WTC11 (cell line): Measurements from ENCODE around the gene UGDH. TPM values are rescaled to one million over a fixed set of nuclear protein-coding genes. Genes with fewer than 3 reads are reported as not detected.

Experiments used
- ATAC-seq: fragments of 200-7000 bp; cut with Tn5 transposase; 2 replicates; pipeline ENCODE4 v1.10.0; 2021; ENCODE audit warnings: mild to moderate bottlenecking, moderate library complexity
- CTCF ChIA-PET: fragments of 300-600 bp; sonication (Branson Sonifier 250); formaldehyde crosslinking; loops from one replicate; lab custom pipeline; 2021; ENCODE audit warnings: antibody characterized with exemption; lab: Charles Lee
- POLR2A ChIA-PET: fragments of 350-600 bp; sonication (Branson Sonifier 250); formaldehyde crosslinking; loops from one replicate; lab custom pipeline; 2021; ENCODE audit warnings: antibody characterized with exemption; lab: Charles Lee
- DNase-seq: peaks from one replicate; pipeline ENCODE4 v3.0.0; 2021; ENCODE audit warnings: low spot score
- H3K27ac Mint-ChIP-seq: 2 replicates; pipeline ENCODE4 v1.8.0; 2021; ENCODE audit warnings: mixed read lengths
- H3K27me3 Mint-ChIP-seq: 2 replicates; pipeline ENCODE4 v1.8.0; 2021; ENCODE audit warnings: low read depth, mild to moderate bottlenecking, moderate library complexity, mixed read lengths
- H3K36me3 Mint-ChIP-seq: 2 replicates; pipeline ENCODE4 v1.8.0; 2021; ENCODE audit warnings: mixed read lengths
- H3K4me1 Mint-ChIP-seq: 2 replicates; pipeline ENCODE4 v1.8.0; 2022; ENCODE audit warnings: mixed read lengths
- H3K4me3 Mint-ChIP-seq: 2 replicates; pipeline ENCODE4 v1.8.0; 2021; ENCODE audit warnings: mild to moderate bottlenecking, moderate library complexity, mixed read lengths
- H3K9me3 Mint-ChIP-seq: 2 replicates; pipeline ENCODE4 v1.8.0; 2021; ENCODE audit warnings: mixed read lengths
- CREM ChIP-seq: sonication (generic); formaldehyde crosslinking; IDR thresholded peaks from 2 replicates; pipeline ENCODE4 v1.8.1; 2022; ENCODE audit warnings: mild to moderate bottlenecking, missing genetic modification reagents, moderate library complexity
- EMX1 ChIP-seq: fragments of 250-450 bp; sonication (Bioruptor Pico); IDR thresholded peaks from 2 replicates; pipeline ENCODE4 v1.8.0; 2021; ENCODE audit warnings: mild to moderate bottlenecking
- ETV6 ChIP-seq: sonication (generic); formaldehyde crosslinking; IDR thresholded peaks from 2 replicates; pipeline ENCODE4 v1.8.1; 2022; ENCODE audit warnings: mild to moderate bottlenecking, missing genetic modification reagents
- FOXJ3 ChIP-seq: sonication (generic); formaldehyde crosslinking; IDR thresholded peaks from 2 replicates; pipeline ENCODE4 v1.9.0; 2021; ENCODE audit warnings: missing genetic modification reagents, mild to moderate bottlenecking, borderline replicate concordance
- JAZF1 ChIP-seq: fragments of 250-450 bp; sonication (Bioruptor Pico); IDR thresholded peaks from 2 replicates; pipeline ENCODE4 v1.9.0; 2021; ENCODE audit warnings: moderate library complexity, mild to moderate bottlenecking, inconsistent platforms
- KAT7 ChIP-seq: sonication (generic); formaldehyde crosslinking; IDR thresholded peaks from 2 replicates; pipeline ENCODE4 v1.8.1; 2023; ENCODE audit warnings: missing genetic modification reagents, mild to moderate bottlenecking, borderline replicate concordance
- MXD4 ChIP-seq: fragments of 250-450 bp; sonication (Bioruptor Pico); IDR thresholded peaks from 2 replicates; pipeline ENCODE4 v1.8.0; 2021; ENCODE audit warnings: mild to moderate bottlenecking, moderate library complexity, borderline replicate concordance
- NFYB ChIP-seq: sonication (generic); formaldehyde crosslinking; conservative IDR thresholded peaks from 2 replicates; pipeline ENCODE4 v1.8.0; 2022; ENCODE audit warnings: low read depth, missing genetic modification reagents
- ZNF219 ChIP-seq: sonication (generic); formaldehyde crosslinking; IDR thresholded peaks from 2 replicates; pipeline ENCODE4 v1.8.0; 2023; ENCODE audit warnings: missing genetic modification reagents, mild to moderate bottlenecking, borderline replicate concordance
- ZNF263 ChIP-seq: sonication (generic); formaldehyde crosslinking; IDR thresholded peaks from 2 replicates; pipeline ENCODE4 v1.8.1; 2022; ENCODE audit warnings: low read depth, mild to moderate bottlenecking, moderate library complexity, missing genetic modification reagents
- ZNF396 ChIP-seq: fragments of 250-450 bp; sonication (Bioruptor Pico); IDR thresholded peaks from 2 replicates; pipeline ENCODE4 v1.8.0; 2021; ENCODE audit warnings: mild to moderate bottlenecking, moderate library complexity, borderline replicate concordance
- ZNF423 ChIP-seq: fragments of 250-450 bp; sonication (Bioruptor Pico); IDR thresholded peaks from 2 replicates; pipeline ENCODE4 v2.1.2; 2022; ENCODE audit warnings: mild to moderate bottlenecking, moderate library complexity
- total RNA-seq: library from RNA; stranded (reverse); gene quantifications from 3 replicates; pipeline ENCODE4 v1.2.3, GENCODE V29; 2021
- TF ChIP-seq, protein P1 (sequence below): fragments of 250-450 bp; sonication (Bioruptor Pico); IDR thresholded peaks from 2 replicates; pipeline ENCODE4 v1.9.0; 2021; ENCODE audit warnings: mild to moderate bottlenecking, borderline replicate concordance
- TF ChIP-seq, protein P2 (sequence below): fragments of 250-450 bp; sonication (Bioruptor Pico); IDR thresholded peaks from 2 replicates; pipeline ENCODE4 v2.1.2; 2022; ENCODE audit warnings: mild to moderate bottlenecking, moderate library complexity
- TF ChIP-seq, protein P3 (sequence below): sonication (generic); formaldehyde crosslinking; IDR thresholded peaks from 2 replicates; pipeline ENCODE4 v1.8.1; 2022; ENCODE audit warnings: mild to moderate bottlenecking, moderate library complexity, missing genetic modification reagents
- TF ChIP-seq, protein P4 (sequence below): sonication (generic); formaldehyde crosslinking; IDR thresholded peaks from 2 replicates; pipeline ENCODE4 v1.8.0; 2022; ENCODE audit warnings: missing genetic modification reagents
- TF ChIP-seq, protein P5 (sequence below): sonication (generic); formaldehyde crosslinking; IDR thresholded peaks from 2 replicates; pipeline ENCODE4 v1.8.0; 2022; ENCODE audit warnings: mild to moderate bottlenecking, missing genetic modification reagents
- TF ChIP-seq, protein P6 (sequence below): sonication (generic); formaldehyde crosslinking; IDR thresholded peaks from 2 replicates; pipeline ENCODE4 v1.8.0; 2023; ENCODE audit warnings: missing genetic modification reagents
- TF ChIP-seq, protein P7 (sequence below): sonication (generic); formaldehyde crosslinking; IDR thresholded peaks from 2 replicates; pipeline ENCODE4 v1.8.0; 2022; ENCODE audit warnings: mild to moderate bottlenecking, missing genetic modification reagents

The UGDH gene
- total RNA-seq, 1 experiment from 2014 or later = 97.5 TPM

DNA sequence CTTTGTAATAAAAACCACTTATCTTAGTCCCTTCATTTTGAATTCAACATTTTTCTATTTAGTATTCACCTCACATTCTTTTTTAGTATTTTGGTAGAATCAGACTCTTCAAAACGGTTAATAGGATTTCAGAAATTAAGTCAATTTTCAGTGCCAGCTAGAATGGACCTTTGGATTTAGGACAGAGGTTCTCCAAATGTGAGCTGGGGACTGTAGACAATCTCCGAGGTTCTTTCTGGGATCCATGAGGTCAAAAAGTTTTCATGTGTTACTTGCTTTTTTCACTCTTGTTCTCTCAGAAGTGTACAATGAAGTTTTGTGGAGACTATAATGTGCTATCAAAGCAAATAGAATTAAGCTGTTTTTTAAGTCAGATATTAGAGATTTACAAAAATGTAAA lies 2.3 kb upstream of the UGDH start:
- H3K27ac Mint-ChIP-seq = no peak overlapping the region
- H3K27me3 Mint-ChIP-seq = peaks cover 9% of the 10 kb centered on the region
- H3K36me3 Mint-ChIP-seq = peaks cover 60% of the 10 kb centered on the region
- DNase-seq (no peak), ATAC-seq (no peak)
- peaks cover 21% of the 10 kb centered on the region for H3K4me1 Mint-ChIP-seq
- peaks cover 45% of the 10 kb centered on the region for H3K9me3 Mint-ChIP-seq
- ChIA-PET CTCF (no interaction called here), POLR2A (no interaction called here)
- no peak for TF ChIP-seq ZNF396 (CRISPR knock-in tag)
- no peak for TF ChIP-seq JAZF1 (CRISPR knock-in tag)
- TF ChIP-seq, protein P1, sequence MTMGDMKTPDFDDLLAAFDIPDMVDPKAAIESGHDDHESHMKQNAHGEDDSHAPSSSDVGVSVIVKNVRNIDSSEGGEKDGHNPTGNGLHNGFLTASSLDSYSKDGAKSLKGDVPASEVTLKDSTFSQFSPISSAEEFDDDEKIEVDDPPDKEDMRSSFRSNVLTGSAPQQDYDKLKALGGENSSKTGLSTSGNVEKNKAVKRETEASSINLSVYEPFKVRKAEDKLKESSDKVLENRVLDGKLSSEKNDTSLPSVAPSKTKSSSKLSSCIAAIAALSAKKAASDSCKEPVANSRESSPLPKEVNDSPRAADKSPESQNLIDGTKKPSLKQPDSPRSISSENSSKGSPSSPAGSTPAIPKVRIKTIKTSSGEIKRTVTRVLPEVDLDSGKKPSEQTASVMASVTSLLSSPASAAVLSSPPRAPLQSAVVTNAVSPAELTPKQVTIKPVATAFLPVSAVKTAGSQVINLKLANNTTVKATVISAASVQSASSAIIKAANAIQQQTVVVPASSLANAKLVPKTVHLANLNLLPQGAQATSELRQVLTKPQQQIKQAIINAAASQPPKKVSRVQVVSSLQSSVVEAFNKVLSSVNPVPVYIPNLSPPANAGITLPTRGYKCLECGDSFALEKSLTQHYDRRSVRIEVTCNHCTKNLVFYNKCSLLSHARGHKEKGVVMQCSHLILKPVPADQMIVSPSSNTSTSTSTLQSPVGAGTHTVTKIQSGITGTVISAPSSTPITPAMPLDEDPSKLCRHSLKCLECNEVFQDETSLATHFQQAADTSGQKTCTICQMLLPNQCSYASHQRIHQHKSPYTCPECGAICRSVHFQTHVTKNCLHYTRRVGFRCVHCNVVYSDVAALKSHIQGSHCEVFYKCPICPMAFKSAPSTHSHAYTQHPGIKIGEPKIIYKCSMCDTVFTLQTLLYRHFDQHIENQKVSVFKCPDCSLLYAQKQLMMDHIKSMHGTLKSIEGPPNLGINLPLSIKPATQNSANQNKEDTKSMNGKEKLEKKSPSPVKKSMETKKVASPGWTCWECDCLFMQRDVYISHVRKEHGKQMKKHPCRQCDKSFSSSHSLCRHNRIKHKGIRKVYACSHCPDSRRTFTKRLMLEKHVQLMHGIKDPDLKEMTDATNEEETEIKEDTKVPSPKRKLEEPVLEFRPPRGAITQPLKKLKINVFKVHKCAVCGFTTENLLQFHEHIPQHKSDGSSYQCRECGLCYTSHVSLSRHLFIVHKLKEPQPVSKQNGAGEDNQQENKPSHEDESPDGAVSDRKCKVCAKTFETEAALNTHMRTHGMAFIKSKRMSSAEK (CRISPR knock-in tag) = no peak
- no peak for TF ChIP-seq KAT7
- H3K4me3 Mint-ChIP-seq = peak overlapping the region; percentile 43

DNA sequence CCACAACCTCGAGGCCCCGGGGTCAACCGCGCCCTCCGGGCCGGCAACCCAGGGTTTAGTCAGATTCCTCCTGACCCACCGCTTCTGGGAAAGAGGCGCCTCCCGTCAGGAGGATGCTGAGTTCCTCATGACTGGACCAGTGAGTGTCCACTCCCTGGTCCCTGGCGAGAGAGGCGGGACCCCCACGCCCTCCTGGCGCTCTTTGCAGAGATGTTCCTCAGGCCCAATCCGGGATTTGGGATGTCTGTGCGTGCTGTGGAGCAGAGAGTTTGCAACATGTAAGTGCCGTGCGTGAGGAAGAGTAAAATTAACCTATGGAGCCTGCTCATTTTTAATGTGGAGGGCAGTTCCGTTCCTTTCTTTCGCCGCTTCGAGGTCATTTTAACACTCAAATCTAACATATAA lies 824 bp upstream of the UGDH start:
- POLR2A ChIA-PET = interaction anchor here (0.7 to 1.3 kb wide), 4 partner anchors 70 to 170 kb away, joined by 3 to 43 read pairs (median 8); partner anchors contain the start of genes LIAS, RPL9, SMIM14 and UBE2K
- H3K9me3 Mint-ChIP-seq = peaks cover 31% of the 10 kb centered on the region
- ATAC-seq (peak; percentile 9; the same call in 1 of the 2 replicates), DNase-seq (no peak)
- TF ChIP-seq, protein P2, sequence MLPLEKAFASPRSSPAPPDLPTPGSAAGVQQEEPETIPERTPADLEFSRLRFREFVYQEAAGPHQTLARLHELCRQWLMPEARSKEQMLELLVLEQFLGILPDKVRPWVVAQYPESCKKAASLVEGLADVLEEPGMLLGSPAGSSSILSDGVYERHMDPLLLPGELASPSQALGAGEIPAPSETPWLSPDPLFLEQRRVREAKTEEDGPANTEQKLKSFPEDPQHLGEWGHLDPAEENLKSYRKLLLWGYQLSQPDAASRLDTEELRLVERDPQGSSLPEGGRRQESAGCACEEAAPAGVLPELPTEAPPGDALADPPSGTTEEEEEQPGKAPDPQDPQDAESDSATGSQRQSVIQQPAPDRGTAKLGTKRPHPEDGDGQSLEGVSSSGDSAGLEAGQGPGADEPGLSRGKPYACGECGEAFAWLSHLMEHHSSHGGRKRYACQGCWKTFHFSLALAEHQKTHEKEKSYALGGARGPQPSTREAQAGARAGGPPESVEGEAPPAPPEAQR (CRISPR knock-in tag) = no peak
- TF ChIP-seq FOXJ3 = no peak
- no peak for TF ChIP-seq NFYB
- TF ChIP-seq, protein P3, sequence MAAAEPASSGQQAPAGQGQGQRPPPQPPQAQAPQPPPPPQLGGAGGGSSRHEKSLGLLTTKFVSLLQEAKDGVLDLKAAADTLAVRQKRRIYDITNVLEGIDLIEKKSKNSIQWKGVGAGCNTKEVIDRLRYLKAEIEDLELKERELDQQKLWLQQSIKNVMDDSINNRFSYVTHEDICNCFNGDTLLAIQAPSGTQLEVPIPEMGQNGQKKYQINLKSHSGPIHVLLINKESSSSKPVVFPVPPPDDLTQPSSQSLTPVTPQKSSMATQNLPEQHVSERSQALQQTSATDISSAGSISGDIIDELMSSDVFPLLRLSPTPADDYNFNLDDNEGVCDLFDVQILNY = 0 out of 2 replicates have a peak, but pooled peaks have one; percentile 5
- peak; percentile 20; the same call in 1 of the 2 replicates for TF ChIP-seq ETV6 (CRISPR knock-in tag)
- TF ChIP-seq, protein P4, sequence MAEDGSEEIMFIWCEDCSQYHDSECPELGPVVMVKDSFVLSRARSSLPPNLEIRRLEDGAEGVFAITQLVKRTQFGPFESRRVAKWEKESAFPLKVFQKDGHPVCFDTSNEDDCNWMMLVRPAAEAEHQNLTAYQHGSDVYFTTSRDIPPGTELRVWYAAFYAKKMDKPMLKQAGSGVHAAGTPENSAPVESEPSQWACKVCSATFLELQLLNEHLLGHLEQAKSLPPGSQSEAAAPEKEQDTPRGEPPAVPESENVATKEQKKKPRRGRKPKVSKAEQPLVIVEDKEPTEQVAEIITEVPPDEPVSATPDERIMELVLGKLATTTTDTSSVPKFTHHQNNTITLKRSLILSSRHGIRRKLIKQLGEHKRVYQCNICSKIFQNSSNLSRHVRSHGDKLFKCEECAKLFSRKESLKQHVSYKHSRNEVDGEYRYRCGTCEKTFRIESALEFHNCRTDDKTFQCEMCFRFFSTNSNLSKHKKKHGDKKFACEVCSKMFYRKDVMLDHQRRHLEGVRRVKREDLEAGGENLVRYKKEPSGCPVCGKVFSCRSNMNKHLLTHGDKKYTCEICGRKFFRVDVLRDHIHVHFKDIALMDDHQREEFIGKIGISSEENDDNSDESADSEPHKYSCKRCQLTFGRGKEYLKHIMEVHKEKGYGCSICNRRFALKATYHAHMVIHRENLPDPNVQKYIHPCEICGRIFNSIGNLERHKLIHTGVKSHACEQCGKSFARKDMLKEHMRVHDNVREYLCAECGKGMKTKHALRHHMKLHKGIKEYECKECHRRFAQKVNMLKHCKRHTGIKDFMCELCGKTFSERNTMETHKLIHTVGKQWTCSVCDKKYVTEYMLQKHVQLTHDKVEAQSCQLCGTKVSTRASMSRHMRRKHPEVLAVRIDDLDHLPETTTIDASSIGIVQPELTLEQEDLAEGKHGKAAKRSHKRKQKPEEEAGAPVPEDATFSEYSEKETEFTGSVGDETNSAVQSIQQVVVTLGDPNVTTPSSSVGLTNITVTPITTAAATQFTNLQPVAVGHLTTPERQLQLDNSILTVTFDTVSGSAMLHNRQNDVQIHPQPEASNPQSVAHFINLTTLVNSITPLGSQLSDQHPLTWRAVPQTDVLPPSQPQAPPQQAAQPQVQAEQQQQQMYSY (CRISPR knock-in tag) = peak; percentile 18; the same call in 1 of the 2 replicates
- TF ChIP-seq ZNF219 (CRISPR knock-in tag) = no peak
- no peak for TF ChIP-seq ZNF263 (CRISPR knock-in tag)
- no peak for TF ChIP-seq EMX1 (CRISPR knock-in tag)
- TF ChIP-seq MXD4 (CRISPR knock-in tag) = no peak
- TF ChIP-seq, protein P5, sequence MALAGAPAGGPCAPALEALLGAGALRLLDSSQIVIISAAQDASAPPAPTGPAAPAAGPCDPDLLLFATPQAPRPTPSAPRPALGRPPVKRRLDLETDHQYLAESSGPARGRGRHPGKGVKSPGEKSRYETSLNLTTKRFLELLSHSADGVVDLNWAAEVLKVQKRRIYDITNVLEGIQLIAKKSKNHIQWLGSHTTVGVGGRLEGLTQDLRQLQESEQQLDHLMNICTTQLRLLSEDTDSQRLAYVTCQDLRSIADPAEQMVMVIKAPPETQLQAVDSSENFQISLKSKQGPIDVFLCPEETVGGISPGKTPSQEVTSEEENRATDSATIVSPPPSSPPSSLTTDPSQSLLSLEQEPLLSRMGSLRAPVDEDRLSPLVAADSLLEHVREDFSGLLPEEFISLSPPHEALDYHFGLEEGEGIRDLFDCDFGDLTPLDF = no peak
- TF ChIP-seq, protein P6, sequence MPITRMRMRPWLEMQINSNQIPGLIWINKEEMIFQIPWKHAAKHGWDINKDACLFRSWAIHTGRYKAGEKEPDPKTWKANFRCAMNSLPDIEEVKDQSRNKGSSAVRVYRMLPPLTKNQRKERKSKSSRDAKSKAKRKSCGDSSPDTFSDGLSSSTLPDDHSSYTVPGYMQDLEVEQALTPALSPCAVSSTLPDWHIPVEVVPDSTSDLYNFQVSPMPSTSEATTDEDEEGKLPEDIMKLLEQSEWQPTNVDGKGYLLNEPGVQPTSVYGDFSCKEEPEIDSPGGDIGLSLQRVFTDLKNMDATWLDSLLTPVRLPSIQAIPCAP (CRISPR knock-in tag) = peak; percentile 64; the same call in 1 of the 2 replicates
- 0 out of 2 replicates have a peak, but pooled peaks have one; percentile 24 for TF ChIP-seq CREM
- TF ChIP-seq ZNF423 (CRISPR knock-in tag) = no peak
- TF ChIP-seq, protein P7, sequence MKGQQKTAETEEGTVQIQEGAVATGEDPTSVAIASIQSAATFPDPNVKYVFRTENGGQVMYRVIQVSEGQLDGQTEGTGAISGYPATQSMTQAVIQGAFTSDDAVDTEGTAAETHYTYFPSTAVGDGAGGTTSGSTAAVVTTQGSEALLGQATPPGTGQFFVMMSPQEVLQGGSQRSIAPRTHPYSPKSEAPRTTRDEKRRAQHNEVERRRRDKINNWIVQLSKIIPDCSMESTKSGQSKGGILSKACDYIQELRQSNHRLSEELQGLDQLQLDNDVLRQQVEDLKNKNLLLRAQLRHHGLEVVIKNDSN (CRISPR knock-in tag) = no peak
- peaks cover 22% of the 10 kb centered on the region for H3K4me1 Mint-ChIP-seq
- CTCF ChIA-PET = interaction anchor here (1.0 to 1.1 kb wide), 2 partner anchors 111 to 170 kb away, joined by 5 to 6 read pairs; partner anchors contain the start of genes SMIM14 and UBE2K
- H3K27ac Mint-ChIP-seq = peak overlapping the region; percentile 99
- peaks cover 47% of the 10 kb centered on the region for H3K36me3 Mint-ChIP-seq
- H3K4me3 Mint-ChIP-seq = peak overlapping the region; percentile 99
- peaks cover 9% of the 10 kb centered on the region for H3K27me3 Mint-ChIP-seq
